Measurements from ENCODE around the gene PRICKLE4. TPM values are rescaled to one million over a fixed set of nuclear protein-coding genes. Genes with fewer than 3 reads are reported as not detected.

PRICKLE4 gene
- total and polyA plus RNA-seq, 2 of the 13 experiments (the other 11 are each of a cell fraction or from before 2014, with no cell fraction given) = 0.92 to 1.2 TPM

DNA sequence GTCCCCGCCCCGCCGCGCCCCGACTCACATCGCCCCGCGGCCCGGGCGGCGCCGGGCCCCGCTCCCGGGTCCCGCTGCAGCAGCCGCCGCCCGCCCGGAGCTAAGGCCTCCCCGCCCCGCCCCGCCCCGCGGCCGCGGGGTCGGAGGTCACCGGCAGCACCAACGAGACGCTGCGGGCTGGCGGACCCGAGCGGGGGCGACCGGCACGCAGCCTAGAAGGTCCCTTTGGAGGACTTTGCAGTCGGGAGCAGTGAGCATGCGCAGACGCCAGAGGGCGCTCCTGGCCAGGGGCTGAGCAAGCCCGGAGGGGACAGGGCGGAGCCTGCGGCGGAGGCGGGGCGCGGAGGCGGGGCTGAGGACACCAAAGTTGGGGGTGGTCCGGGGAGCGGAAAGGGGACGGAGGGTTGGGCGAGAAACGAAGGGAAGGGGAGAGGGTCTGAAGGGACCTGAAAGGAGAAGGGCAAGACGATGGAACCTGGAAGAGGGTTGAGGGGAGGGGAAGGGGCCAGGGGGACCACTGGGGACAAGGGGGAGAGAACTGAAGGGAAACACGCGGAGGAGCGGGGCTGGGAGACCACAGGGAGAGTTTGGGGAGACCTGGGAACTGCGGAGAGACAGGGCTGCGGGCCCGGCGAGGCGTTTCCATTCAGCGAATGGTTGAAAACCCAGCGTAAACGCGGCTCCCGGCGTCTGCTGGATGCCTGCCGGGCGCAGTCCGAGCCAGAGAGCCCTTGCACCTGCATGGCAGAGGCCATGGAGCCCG, 613 bp upstream of the PRICKLE4 start, which contains the start of gene FRS3 (continued):
- no peak for TF ChIP-seq ZNF670 (CRISPR knock-in tag; IDR thresholded peaks at IDR 0.05; ENCODE audit: borderline replicate concordance)
- no peak for TF ChIP-seq ZNF530 (CRISPR knock-in tag; IDR thresholded peaks at IDR 0.05; ENCODE audit: low read depth)
- TF ChIP-seq ZNF775 (CRISPR knock-in tag; IDR thresholded peaks at IDR 0.05; ENCODE audit: borderline replicate concordance) = 0 out of 2 replicates have a peak, but pooled peaks have one; percentile 32
- no peak for TF ChIP-seq U2AF2 (IDR thresholded peaks at IDR 0.05; ENCODE audit: low read depth, low read length)
- TF ChIP-seq ZBTB4 (CRISPR knock-in tag; IDR thresholded peaks at IDR 0.05; ENCODE audit: borderline replicate concordance) = no peak
- TF ChIP-seq, protein P1, sequence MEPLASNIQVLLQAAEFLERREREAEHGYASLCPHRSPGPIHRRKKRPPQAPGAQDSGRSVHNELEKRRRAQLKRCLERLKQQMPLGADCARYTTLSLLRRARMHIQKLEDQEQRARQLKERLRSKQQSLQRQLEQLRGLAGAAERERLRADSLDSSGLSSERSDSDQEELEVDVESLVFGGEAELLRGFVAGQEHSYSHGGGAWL (CRISPR knock-in tag; IDR thresholded peaks at IDR 0.05) = peak; percentile 38; the same call in 1 of the 2 replicates
- peak; percentile 91 for TF ChIP-seq ZNF230 (CRISPR knock-in tag; IDR thresholded peaks at IDR 0.05)
- peak; percentile 62; the same call in 1 of the 2 replicates for TF ChIP-seq ZNF543 (CRISPR knock-in tag; IDR thresholded peaks at IDR 0.05)
- TF ChIP-seq ZNF317 (CRISPR knock-in tag; IDR thresholded peaks at IDR 0.05) = no peak
- no peak for TF ChIP-seq IRF1 (CRISPR knock-in tag; IDR thresholded peaks at IDR 0.05; ENCODE audit: low read depth)
- TF ChIP-seq JDP2 (CRISPR knock-in tag; IDR thresholded peaks at IDR 0.05; ENCODE audit: borderline replicate concordance) = no peak
- peak; percentile 71; the same call in 1 of the 2 replicates for TF ChIP-seq MED13 (CRISPR knock-in tag; IDR thresholded peaks at IDR 0.05)
- no peak for TF ChIP-seq ZNF780A (CRISPR knock-in tag; IDR thresholded peaks at IDR 0.05)
- peak; percentile 99 for TF ChIP-seq HMGXB4 (CRISPR knock-in tag; IDR thresholded peaks at IDR 0.05; ENCODE audit: borderline replicate concordance in 1 of 2, low read depth in 1 of 2)
- peak; percentile 41; the same call in 1 of the 2 replicates for TF ChIP-seq ZNF280B (CRISPR knock-in tag; IDR thresholded peaks at IDR 0.05; ENCODE audit: borderline replicate concordance)
- TF ChIP-seq ZC3H13 (CRISPR knock-in tag; IDR thresholded peaks at IDR 0.05) = peak; percentile 35; the same call in 1 of the 2 replicates
- peak; percentile 86 for TF ChIP-seq UBTF (CRISPR knock-in tag; IDR thresholded peaks at IDR 0.05)

Data from HepG2 (cell line).